HG03354 (cell line): ENCODE results near the gene SORL1-AS1.

Experiments used
- ATAC-seq: cut with Tn5 transposase; IDR thresholded peaks from one replicate; pipeline ENCODE4 v1.9.1; 2021; ENCODE audit warnings: mild to moderate bottlenecking; ENCODE audit not compliant: unreplicated experiment, poor library complexity, severe bottlenecking

The SORL1-AS1 gene

DNA sequence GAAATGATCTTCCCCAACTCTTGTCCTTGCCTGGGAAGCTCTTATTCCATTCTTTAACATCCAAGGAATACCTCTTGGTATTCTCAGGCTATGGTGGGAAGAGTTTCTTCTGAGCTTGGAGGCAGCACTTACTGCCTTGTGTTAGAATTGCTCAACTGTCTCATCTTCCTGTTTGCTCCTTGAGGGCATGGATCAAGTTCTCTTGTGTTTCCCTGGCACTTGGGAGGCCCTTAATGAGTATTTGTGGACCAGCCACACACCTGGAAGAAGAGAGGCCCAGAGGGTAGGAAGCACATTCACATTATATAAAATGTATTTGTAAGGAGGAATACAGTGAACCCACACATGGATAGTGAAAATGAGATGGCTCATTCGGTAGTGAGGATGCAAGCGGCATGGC lies 3.4 kb upstream of the SORL1-AS1 start:
- ATAC-seq: no peak

DNA sequence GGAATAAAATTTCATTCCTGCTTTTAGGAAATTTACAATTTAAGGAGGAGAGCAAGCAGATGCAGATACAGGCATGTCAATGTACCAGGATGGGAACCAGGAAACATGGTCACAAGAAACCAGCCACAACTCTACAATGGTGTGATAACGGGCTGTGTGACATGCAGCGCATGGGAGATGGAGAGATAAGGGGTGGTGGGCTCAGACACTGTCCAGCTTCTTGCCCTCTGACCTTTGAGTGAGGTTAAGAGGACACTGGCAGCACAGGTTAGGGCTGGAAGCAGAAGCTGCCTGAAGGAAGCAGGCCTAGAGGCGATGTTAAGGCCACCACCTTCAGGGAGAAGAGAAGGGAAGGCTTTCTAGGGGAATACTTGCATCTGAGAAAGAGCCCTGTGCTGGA lies 2.3 kb upstream of the SORL1-AS1 start:
- no peak for ATAC-seq

DNA sequence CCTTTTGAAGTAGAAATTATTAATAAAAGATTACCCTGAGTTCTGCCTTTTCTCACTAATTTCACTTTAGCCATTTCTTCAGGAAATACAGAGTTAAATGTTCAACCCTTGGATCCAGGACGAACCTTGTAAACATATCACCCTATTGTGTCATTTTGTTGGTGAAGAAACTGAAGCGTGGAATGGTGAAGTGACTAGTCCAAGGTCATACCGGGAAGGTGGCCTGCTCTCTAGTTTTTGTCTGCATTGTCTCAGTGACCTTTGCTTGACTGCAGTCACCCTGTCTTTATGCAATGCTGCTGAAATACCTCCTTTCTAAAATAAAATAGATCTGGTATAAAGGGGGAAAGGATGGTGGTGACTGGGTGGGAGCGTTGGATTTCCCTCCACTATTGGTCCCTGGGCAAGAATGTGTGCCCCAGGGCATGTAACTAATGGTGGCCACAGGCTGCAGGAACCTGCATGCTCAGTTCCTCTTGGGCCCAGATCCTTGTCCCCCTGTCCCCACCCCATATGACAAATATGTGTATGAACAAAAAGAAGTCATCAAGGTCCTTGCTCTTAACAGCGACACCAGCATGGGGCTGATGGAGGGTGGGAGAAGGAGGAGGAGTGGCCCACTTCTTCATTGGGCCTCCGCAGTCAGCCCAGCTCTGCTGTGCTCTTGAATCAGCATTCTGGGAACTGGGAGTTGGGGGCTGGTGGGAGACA lies 977 bp upstream of the SORL1-AS1 start:
- no peak for ATAC-seq

DNA sequence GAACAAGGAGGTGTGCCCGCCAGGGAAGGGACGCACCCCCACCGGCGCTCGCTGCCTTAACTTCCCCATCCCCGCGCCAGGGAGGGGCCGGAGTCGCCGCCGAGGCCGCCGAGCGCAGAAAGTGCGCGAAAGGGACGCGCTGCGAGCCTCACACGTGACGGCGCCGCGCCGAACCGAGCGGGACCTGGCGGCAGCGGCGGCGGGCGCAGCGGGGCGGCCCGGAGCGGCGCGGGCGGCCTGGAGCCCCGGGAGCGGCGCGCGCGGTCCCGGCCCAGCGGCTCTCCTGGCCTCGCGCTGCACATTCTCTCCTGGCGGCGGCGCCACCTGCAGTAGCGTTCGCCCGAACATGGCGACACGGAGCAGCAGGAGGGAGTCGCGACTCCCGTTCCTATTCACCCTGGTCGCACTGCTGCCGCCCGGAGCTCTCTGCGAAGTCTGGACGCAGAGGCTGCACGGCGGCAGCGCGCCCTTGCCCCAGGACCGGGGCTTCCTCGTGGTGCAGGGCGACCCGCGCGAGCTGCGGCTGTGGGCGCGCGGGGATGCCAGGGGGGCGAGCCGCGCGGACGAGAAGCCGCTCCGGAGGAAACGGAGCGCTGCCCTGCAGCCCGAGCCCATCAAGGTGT lies 670 bp downstream of the SORL1-AS1 start, which contains the start of gene SORL1:
Gene SORL1, plus strand, starts transcription at position 329 of the 623 bp plus-strand sequence. Its CDS starts 18 bp downstream, at position 347.
- peak; percentile 62 for ATAC-seq

DNA sequence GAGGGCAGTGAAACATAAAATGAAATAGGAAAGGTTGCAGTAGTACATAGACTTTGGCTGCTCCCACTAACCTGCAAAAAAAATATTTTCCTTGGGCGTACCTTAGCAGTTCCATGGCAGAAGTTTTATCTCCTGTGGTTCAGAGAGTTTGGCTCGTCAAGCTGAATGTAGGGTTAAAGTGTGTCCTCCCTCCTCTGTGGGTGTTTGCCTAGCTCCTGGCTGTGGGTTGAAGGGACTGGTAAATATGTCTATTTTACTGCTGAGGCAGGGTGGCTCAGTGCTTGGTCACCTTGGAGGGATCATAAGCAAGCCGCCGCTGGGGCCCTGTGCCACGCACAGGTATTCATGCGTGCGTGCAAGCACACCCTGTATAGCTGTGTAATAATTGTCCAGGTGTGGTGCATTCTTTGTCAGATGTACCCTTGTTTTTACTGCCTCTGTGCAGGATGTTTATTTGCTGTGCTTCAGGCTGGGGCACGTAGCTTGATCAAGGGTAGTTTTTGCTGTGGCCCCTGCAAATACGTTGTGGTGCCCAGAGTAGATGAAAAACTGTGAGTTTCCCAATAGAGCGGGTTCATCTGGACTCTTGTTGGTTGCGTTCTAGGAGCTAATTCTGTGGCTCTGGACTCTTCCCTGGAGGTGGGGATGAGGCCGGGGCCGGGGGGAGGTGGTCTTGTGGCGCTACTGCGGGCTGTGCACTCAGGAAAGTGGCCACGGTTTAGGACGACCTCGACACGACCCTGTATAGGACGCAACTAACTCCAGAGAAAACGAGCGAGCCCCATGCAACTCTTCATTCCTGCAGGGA lies 1.4 kb downstream of the SORL1-AS1 start:
- peak; percentile 17 for ATAC-seq

DNA sequence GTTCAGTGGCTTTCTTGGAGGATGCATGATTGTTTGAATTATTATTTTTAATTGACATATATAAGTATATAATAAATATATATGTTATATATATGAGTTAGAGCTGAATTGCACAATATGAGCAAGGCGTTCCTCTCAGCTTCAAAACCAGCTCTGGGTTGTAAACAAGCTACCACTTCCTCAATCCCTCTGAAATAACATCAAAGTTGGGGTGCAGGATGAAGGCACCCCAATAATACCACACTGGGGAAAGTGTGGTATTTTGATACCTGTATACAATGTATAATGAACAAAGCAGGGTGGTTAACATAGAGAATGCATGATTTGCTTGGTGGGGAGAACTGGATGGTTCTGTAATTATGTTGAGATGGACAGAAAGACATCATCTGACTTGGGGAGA lies 2.4 kb downstream of the SORL1-AS1 start:
- ATAC-seq: no peak

DNA sequence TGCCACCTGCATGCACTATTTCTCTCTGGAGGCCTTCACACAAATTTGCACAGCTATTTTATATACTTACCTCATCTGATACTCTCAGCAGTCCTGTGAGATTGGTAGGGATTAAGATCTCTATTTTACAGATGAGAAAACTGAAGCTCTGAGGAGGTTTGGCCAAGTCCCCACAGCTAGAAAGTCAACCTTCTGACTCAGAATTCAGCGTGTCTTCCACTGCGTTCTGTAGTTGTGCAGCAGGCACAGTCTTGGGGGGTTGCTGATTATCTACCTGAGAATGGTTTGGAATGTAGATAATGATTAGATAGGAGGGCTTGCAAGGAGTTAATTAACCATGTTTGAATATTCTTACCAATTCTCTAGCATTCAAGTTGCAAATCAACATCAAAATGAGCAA lies 3.1 kb downstream of the SORL1-AS1 start:
- no peak for ATAC-seq

DNA sequence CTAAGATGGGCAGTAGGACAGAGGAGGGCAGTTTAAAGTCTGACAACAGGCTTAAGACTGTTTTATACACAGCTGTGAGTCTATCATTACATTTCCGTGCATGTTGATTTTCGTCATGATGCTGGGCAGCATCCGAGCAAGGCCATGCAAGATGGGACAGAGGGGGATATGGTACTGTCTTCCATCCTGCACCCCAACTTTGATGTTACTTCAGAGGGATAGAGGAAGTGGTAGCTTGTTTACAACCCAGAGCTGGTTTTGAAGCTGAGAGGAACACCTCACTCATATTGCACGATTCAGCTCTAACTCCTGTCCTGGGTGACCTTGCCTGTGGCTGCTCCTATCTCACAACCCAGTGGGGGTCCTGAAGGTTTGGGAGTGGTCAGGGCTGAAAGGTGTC lies 3.6 kb downstream of the SORL1-AS1 start:
- ATAC-seq: no peak

DNA sequence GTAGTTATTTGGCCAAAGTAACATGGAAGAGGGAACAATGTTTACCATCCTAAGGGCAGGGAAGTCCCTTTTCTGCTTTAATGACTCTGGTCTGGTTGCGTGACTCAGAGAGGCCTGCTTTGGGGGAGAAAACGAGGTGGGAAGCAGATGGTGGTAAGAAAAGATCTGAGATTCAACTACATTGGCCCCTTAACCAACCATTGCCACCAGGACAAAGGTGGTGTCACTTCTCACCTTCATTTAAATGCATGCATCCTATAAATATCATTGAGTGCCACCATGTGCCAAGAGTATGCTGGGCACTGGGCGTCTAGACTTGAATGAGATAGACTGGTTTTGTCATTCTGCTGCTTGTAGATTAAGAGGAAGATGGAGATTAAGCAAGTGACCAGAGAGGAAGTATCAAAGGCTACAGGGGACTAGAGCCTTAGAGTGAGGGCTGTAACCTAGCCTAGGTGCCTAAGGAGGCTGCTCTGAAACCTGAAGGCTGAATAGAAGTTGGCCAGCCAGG lies 4.3 kb downstream of the SORL1-AS1 start:
- no peak for ATAC-seq

DNA sequence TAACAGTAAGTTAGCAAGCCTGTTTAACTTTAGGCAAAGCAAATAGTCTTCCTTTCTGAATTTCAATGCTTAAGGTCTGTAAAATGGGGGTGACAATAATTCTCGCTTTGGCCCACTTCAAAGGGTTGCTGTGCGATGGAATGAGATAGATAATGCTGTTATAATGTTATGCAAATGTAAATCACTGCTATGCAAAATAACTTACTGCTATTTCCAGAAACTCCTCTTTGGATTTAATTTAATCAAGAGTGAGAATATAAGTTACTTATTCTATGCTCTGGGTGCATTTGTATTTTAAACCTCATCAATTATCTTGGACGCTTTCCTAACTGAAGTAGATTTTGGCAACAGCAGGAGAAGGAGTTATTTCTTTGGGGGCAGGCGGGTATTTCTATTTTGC lies 4.8 kb downstream of the SORL1-AS1 start:
- no peak for ATAC-seq

DNA sequence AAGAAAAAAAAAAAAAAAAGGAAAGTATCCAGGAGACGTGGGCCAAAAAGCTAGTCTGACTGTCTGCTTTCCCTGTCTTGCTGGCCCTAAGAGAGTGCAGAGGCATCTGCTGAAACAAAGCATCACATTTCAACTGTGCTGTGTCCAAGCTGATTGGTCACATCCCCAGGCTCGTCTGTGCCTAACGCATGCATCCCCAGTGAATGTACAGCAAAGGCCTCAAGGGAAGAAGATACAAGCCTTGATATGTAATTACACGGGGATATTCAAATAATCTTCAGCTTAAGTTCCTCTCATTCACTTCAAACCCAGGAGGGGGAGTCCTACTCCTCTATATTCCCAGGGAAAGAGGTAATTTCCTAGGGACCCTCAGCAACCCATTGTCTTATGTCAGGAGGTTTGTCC lies 6.0 kb downstream of the SORL1-AS1 start:
- ATAC-seq: peak; percentile 29

DNA sequence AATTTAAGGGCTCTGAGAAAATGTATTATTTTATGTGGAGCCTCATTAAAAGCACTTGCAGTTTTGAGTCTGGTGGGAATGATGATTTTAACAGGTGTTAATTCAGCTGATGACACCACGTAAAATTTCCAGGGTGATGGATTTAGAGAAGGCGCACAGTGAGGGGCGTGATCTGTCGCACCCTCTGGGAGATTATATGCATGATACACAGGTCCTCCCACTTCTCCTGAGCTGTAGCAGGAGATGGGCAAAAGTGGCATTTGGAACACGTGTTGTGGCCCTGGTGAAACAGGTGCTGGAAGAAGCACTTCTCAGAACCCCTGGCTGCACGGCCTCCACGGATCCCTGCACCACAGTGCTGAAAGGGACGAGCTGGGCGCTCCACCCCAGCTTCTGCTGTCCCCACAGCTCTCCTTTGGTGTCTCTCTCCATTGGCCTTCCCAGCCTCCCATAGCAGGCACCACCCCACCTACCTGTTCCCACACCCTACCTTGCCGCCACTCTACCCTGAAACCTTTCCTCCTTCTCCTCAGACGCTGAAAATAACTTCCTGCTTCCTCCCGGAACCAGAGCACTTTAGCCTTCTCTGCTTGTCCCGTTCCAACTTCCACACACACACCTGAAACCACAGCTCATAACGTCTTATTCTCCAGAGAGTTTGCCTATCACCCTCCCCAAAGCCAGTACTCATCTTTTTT lies 7.5 kb downstream of the SORL1-AS1 start:
- peak; percentile 14 for ATAC-seq

DNA sequence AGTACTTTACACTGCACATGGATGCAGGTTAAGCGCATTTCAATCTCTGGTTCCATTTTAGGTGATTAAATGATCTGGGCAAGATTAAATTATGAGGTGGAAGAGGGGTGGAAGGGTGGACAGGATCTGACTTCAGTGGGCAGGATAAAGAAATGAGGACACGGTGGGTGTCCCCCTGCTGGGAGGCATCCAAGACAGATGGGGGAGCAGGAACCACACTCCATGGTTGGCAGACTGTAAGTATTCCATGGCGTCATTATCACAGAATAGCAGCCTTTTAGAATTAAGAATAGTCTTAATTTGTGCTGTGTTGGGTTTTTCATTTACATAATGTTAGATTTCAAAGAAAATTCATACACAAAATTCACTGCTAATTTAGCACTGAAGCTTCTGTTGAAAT lies 8.2 kb downstream of the SORL1-AS1 start:
- no peak for ATAC-seq

DNA sequence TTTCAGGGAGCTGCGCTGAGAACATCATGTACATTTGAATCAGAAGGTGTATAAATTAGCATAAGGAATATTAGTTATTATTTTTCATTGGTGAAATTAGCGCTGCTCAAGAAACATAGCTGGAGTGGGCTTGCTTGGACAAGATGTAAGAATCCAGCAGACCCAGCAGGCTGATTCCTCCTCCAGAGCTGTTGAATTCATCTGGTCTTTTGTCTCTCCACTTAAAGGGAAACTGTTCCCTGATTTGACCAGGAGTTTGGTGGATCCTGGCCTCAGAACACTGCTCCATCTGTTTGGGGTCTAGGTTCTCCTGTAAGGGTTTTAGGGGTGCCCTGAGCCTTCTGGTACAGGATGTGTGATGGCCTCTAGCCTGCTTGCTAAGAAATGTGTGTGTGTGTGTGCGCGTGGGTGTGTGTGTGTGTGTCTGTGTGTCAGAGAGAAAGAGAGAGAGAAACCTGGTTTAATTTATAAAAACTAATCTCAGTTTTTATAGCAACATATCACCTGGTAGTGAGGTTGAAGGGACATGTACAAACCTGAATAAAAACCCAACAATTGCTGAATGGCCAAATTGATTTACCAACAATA lies 9.0 kb downstream of the SORL1-AS1 start:
- ATAC-seq: no peak

DNA sequence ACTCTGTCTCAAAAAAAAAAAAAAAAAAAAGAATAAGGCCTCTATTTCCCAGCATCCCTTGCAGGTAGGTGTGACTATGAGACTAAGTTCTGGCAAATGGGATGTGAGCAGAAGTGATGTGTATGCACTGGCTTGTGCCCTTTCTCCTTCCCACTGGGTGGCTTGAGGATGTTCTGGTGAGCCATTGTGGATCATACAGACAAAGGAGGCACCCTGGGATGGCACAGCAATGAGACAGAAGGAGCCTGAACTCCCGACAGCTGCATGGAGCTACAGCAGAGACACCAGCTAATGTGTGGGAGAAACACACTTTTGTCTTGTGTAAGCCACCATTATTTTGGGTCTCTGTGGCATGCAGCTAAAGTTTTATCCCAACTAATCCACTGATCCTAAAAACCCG lies 11.2 kb downstream of the SORL1-AS1 start:
- ATAC-seq: no peak

DNA sequence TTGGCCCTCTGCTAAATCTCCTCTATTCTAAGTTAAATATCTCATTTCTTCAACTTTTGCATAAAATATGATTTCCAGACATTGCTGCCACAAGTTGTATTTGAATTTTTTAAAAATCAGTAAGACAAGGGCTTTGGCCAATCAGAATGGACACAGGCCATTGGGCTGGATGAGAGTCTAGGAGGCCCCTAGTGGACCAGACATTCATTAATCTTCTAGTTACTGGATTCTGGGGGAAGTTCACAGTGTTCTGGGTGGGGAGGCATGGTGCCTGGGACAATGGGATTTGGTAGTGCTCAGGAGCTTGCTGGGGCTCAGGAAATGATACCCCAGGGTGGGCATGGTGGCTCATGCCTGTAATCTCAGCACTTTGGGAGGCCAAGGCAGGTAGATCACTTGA lies 13.0 kb downstream of the SORL1-AS1 start:
- no peak for ATAC-seq

DNA sequence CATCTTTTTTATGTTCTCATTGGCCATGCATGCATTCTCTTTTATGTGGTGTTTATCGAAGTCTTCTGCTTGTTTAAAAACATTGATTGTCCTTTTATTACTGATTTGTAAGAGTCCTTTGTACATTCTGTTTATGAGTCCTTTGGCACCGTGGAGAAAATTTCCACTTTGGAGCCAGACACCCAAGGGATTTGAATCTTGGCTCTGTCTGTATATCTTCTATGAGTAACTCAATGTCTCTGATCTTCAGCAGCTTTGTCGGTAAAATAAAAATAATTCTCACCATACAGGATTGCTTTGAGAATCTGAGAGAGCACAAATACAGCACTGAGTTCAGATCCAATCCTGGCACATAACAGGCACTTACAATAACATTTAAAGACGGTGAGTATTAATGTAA lies 13.4 kb downstream of the SORL1-AS1 start:
- no peak for ATAC-seq

DNA sequence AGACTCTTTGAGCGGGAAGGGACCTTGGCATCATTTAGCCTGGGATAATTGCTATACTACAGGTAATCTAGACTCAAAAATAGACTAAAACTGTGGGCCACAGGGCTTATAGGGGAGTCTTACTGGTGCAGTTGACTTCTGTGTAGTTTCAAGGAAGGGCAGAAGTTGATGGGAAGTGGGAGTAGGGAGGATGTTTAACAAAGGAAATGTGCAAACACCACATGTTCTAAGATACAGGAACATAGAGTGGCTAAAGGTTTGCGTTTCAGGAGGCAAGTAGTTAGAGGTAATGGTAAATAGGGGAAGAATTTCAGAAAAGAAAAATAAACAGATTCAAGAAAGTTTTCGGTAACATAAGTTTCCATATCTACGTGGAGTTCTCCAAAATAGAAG lies 15.1 kb downstream of the SORL1-AS1 start:
- no peak for ATAC-seq

DNA sequence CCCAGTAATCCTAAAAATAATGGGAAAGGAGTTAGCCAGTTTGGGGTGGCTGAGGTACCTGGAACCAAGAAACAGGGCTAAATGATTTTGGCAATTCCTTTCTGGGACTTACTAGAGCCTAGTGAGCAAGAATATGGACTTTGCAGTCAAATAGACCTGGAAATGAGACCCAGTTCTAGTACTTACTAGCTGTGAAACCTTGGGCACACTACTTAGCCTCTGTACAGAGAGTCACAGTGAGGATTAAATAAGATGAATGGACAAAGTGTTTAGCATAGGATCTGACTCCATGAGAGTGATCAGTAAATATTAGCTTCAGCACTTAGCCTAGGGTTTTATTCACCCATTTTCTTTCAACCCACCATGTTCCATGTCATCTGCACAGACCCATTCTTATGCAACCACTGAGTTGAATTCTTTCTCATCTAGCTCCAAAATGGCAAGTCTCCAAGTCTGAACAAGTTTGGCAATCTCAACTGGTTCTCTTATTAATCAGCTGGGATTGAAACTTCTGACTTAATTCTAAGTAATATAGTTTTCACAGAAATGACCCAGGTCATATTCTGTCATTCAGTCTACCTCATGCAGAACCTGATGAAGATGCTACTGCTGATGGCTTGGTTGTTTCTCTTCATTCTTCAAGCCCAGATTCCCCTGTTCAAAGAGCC lies 15.6 kb downstream of the SORL1-AS1 start:
- no peak for ATAC-seq
